Astrocyte of the cerebellum (primary cell): ENCODE measurements around the gene SPACA7.

ENCODE experiments used
- DNase-seq: peaks from one replicate; pipeline ENCODE4 v3.0.0-alpha.2; 2011; ENCODE audit warnings: low read depth
- H3K4me3 ChIP-seq: 2 replicates; pipeline ENCODE4 v1.5.1; 2011; ENCODE audit warnings: mild to moderate bottlenecking, low read depth, low read length, moderate library complexity
- CTCF ChIP-seq: IDR thresholded peaks from 2 replicates; pipeline ENCODE4 v1.5.1; 2012; ENCODE audit warnings: low read length, low read depth, moderate library complexity, mild to moderate bottlenecking; ENCODE audit errors: missing control alignments
- in situ Hi-C: cut with HindIII; loops from 2 replicates; pipeline ENCODE4 v1.10.0; 2017; ENCODE audit warnings: low sequenced_read_pairs

The SPACA7 gene

GRCh38 chr13:112348642-112349345, 27.4 kb upstream of the SPACA7 start:
- TF ChIP-seq CTCF = no peak
- no peak overlapping the region for H3K4me3 ChIP-seq
- in situ Hi-C loops = loop anchor here (25.0 kb wide), 1 partner anchor 111 kb away; no protein-coding TSS in a partner anchor
- DNase-seq = no peak

- in situ Hi-C loops = loop anchor here (25.0 kb wide), 1 partner anchor 112 kb away; no protein-coding TSS in a partner anchor
- no peak for DNase-seq
- no peak overlapping the region for H3K4me3 ChIP-seq
- TF ChIP-seq CTCF = no peak
Observed at GRCh38 chr13:112349681-112350080, 26.5 kb upstream of the SPACA7 start.

GRCh38 chr13:112350300-112350699, 25.9 kb upstream of the SPACA7 start:
- TF ChIP-seq CTCF = no peak
- no peak for DNase-seq
- in situ Hi-C loops = no loop called here
- H3K4me3 ChIP-seq = no peak overlapping the region

GRCh38 chr13:112351825-112352224, 24.3 kb upstream of the SPACA7 start:
- no peak for DNase-seq
- H3K4me3 ChIP-seq = no peak overlapping the region
- no peak for TF ChIP-seq CTCF
- in situ Hi-C loops = no loop called here

GRCh38 chr13:112353856-112354255, 22.3 kb upstream of the SPACA7 start:
- in situ Hi-C loops = no loop called here
- no peak overlapping the region for H3K4me3 ChIP-seq
- TF ChIP-seq CTCF = no peak
- no peak for DNase-seq

GRCh38 chr13:112354330-112355273, 21.6 kb upstream of the SPACA7 start:
- in situ Hi-C loops = no loop called here
- DNase-seq = no peak
- no peak for TF ChIP-seq CTCF
- no peak overlapping the region for H3K4me3 ChIP-seq
